HG03575 (cell line): ENCODE results near the gene BHMT.

Experiments
- ATAC-seq: cut with Tn5 transposase; IDR thresholded peaks from one replicate; pipeline ENCODE4 v1.9.1; 2021; ENCODE audit not compliant: unreplicated experiment, insufficient number of reproducible peaks, low FRiP score; ENCODE audit errors: extremely low read depth

The BHMT gene

GRCh38 chr5:79111387-79111959, at the start of gene BHMT:
Gene BHMT (plus strand): TSS chr5:79111809. CDS start chr5:79111886, 77 bp downstream.
- ATAC-seq, result no peak

- no peak for ATAC-seq
These were observed 49.2 kb upstream of the BHMT start for GRCh38 chr5:79062436-79062835.

- ATAC-seq, result no peak
These were observed 41.9 kb upstream of the BHMT start, which contains the start of the genes BHMT2 and DMGDH for GRCh38 chr5:79069488-79070349. Gene BHMT2 (plus strand): TSS chr5:79069767. CDS start chr5:79069783, 16 bp downstream. Gene DMGDH (minus strand): TSS chr5:79069674. CDS start chr5:79069620, 54 bp downstream.

- ATAC-seq, result no peak
These were observed 41.3 kb upstream of the BHMT start for GRCh38 chr5:79070350-79070667.

- ATAC-seq, result no peak
These were observed 37.0 kb upstream of the BHMT start for GRCh38 chr5:79074641-79075040.

GRCh38 chr5:79075646-79076426, 35.8 kb upstream of the BHMT start:
- no peak for ATAC-seq

GRCh38 chr5:79076819-79077218, 34.8 kb upstream of the BHMT start:
- ATAC-seq, result no peak

GRCh38 chr5:79077680-79078365, 33.8 kb upstream of the BHMT start:
- no peak for ATAC-seq

- ATAC-seq, result no peak
These were observed 30.8 kb upstream of the BHMT start for GRCh38 chr5:79080804-79081203.

- no peak for ATAC-seq
These were observed 29.8 kb upstream of the BHMT start for GRCh38 chr5:79081779-79082178.

GRCh38 chr5:79086116-79086515, 25.5 kb upstream of the BHMT start:
- ATAC-seq, result no peak

- ATAC-seq, result no peak
These were observed 23.1 kb upstream of the BHMT start for GRCh38 chr5:79088507-79088906.

GRCh38 chr5:79091064-79091463, 20.5 kb upstream of the BHMT start:
- no peak for ATAC-seq

- no peak for ATAC-seq
These were observed 17.8 kb upstream of the BHMT start for GRCh38 chr5:79093762-79094161.

GRCh38 chr5:79105868-79106267, 5.7 kb upstream of the BHMT start:
- ATAC-seq, result no peak

- no peak for ATAC-seq
These were observed 4.4 kb upstream of the BHMT start for GRCh38 chr5:79107020-79107796.

- ATAC-seq, result no peak
These were observed 3.5 kb upstream of the BHMT start for GRCh38 chr5:79108086-79108485.

GRCh38 chr5:79108792-79109191, 2.8 kb upstream of the BHMT start:
- ATAC-seq, result no peak
